Fibroblast of skin of back (primary cell): ENCODE results near the gene MT1G. TPM values are rescaled to one million over a fixed set of nuclear protein-coding genes. Genes with fewer than 3 reads are reported as not detected.
"Not testable (repeated sequence)": the region's sequence is repeated elsewhere in the genome, so short reads cannot be mapped to it uniquely, and the experiment has no call there.

Source experiments
- DNase-seq: peaks from one replicate; pipeline ENCODE4 v3.0.0-alpha.2; 2013
- polyA plus RNA-seq, 2 experiments: library from polyadenylated mRNA; unstranded; fragments of 120-200 nt; gene quantifications; one replicate each; pipeline ENCODE4 v1.2.1, GENCODE V29; 2013; ENCODE audit not compliant: insufficient read length in 2 of 2

The MT1G gene
- not detected for polyA plus RNA-seq (2013, experiment 1 of 2; ENCODE audit: insufficient read length)
- not detected for polyA plus RNA-seq (2013, experiment 2 of 2; ENCODE audit: insufficient read length)

- DNase-seq: peak; percentile 23
These were observed at the start of gene MT1G for GRCh38 chr16:56667581-56668571. Gene MT1G, minus strand, starts transcription at chr16:56668065. Its CDS starts 72 bp downstream, at chr16:56667993.

GRCh38 chr16:56717532-56717931, 49.7 kb upstream of the MT1G start:
- DNase-seq: not testable (repeated sequence)

- no peak for DNase-seq
These were observed 48.9 kb upstream of the MT1G start for GRCh38 chr16:56716761-56717160.

- no peak for DNase-seq
These were observed 47.3 kb upstream of the MT1G start for GRCh38 chr16:56715126-56715525.

GRCh38 chr16:56713794-56714193, 45.9 kb upstream of the MT1G start:
- no peak for DNase-seq

GRCh38 chr16:56711862-56712261, 44.0 kb upstream of the MT1G start:
- DNase-seq: peak; percentile 12

- no peak for DNase-seq
These were observed 42.4 kb upstream of the MT1G start for GRCh38 chr16:56710181-56710737.

- no peak for DNase-seq
These were observed 41.7 kb upstream of the MT1G start for GRCh38 chr16:56709443-56710040.

- no peak for DNase-seq
These were observed 40.9 kb upstream of the MT1G start for GRCh38 chr16:56708525-56709442.

GRCh38 chr16:56702836-56703235, 35.0 kb upstream of the MT1G start:
- no peak for DNase-seq

GRCh38 chr16:56701534-56701933, 33.7 kb upstream of the MT1G start:
- DNase-seq: no peak

- no peak for DNase-seq
These were observed 32.8 kb upstream of the MT1G start for GRCh38 chr16:56700631-56701030.

- DNase-seq: no peak
These were observed 32.3 kb upstream of the MT1G start for GRCh38 chr16:56700195-56700594.

GRCh38 chr16:56697456-56698155, 29.7 kb upstream of the MT1G start:
- DNase-seq: no peak

- no peak for DNase-seq
These were observed 27.4 kb upstream of the MT1G start for GRCh38 chr16:56695246-56695645.

- peak; percentile 63 for DNase-seq
These were observed 24.0 kb upstream of the MT1G start for GRCh38 chr16:56691885-56692284.

GRCh38 chr16:56690420-56691122, 22.7 kb upstream of the MT1G start:
- no peak for DNase-seq

GRCh38 chr16:56689171-56689570, 21.3 kb upstream of the MT1G start:
- peak; percentile 46 for DNase-seq

- DNase-seq: peak; percentile 15
These were observed 20.9 kb upstream of the MT1G start for GRCh38 chr16:56688762-56689161.

GRCh38 chr16:56686758-56687157, 18.9 kb upstream of the MT1G start:
- DNase-seq: no peak
